ENCODE measurements around the gene BSCL2. TPM values are rescaled to one million over a fixed set of nuclear protein-coding genes. Genes with fewer than 3 reads are reported as not detected.
A peak's percentile ranks its signal among the peaks of the same experiment; 100 is the strongest.

The BSCL2 gene
- total and polyA plus RNA-seq, 2 of the 13 experiments (the other 11 are each of a cell fraction or from before 2014, with no cell fraction given): 19.5 to 21.1 TPM

DNA sequence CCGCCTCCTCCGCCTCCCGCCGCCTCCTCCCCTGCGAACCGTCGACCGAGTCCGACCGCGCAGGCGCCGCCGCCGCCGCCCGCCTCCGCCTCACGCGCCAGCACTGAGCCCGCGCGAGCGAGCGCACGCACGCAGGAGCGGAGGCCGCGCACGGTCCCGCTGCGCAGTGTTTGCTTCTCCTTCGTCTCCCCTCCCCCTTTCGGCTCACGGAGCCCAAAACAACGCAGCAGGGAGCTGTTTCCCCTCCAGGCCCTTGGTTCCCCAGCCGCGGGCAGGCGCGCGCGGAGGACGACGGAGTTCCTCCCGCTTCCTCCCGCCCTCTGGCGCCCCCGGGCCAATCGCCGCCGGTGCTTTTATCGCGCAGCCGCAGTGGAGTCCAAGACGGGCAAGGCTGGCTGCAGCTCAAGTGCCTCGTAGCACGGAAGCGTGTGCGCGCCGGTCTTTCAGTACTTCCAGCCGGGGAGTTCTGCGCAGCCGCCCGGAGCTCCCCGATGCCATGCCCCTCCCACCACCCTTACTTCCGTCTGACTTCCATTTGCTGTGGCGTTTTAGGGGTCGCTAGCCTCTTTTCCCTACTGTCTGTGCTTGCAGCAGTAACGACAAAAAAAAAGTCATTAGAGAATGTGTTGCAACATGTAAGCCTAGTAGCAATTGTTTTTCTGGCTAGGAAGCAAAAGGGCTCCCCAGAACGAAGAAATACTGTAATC lies 20.1 kb upstream of the BSCL2 start, which contains the start of gene HNRNPUL2 (continued):
- TF ChIP-seq, protein P1, sequence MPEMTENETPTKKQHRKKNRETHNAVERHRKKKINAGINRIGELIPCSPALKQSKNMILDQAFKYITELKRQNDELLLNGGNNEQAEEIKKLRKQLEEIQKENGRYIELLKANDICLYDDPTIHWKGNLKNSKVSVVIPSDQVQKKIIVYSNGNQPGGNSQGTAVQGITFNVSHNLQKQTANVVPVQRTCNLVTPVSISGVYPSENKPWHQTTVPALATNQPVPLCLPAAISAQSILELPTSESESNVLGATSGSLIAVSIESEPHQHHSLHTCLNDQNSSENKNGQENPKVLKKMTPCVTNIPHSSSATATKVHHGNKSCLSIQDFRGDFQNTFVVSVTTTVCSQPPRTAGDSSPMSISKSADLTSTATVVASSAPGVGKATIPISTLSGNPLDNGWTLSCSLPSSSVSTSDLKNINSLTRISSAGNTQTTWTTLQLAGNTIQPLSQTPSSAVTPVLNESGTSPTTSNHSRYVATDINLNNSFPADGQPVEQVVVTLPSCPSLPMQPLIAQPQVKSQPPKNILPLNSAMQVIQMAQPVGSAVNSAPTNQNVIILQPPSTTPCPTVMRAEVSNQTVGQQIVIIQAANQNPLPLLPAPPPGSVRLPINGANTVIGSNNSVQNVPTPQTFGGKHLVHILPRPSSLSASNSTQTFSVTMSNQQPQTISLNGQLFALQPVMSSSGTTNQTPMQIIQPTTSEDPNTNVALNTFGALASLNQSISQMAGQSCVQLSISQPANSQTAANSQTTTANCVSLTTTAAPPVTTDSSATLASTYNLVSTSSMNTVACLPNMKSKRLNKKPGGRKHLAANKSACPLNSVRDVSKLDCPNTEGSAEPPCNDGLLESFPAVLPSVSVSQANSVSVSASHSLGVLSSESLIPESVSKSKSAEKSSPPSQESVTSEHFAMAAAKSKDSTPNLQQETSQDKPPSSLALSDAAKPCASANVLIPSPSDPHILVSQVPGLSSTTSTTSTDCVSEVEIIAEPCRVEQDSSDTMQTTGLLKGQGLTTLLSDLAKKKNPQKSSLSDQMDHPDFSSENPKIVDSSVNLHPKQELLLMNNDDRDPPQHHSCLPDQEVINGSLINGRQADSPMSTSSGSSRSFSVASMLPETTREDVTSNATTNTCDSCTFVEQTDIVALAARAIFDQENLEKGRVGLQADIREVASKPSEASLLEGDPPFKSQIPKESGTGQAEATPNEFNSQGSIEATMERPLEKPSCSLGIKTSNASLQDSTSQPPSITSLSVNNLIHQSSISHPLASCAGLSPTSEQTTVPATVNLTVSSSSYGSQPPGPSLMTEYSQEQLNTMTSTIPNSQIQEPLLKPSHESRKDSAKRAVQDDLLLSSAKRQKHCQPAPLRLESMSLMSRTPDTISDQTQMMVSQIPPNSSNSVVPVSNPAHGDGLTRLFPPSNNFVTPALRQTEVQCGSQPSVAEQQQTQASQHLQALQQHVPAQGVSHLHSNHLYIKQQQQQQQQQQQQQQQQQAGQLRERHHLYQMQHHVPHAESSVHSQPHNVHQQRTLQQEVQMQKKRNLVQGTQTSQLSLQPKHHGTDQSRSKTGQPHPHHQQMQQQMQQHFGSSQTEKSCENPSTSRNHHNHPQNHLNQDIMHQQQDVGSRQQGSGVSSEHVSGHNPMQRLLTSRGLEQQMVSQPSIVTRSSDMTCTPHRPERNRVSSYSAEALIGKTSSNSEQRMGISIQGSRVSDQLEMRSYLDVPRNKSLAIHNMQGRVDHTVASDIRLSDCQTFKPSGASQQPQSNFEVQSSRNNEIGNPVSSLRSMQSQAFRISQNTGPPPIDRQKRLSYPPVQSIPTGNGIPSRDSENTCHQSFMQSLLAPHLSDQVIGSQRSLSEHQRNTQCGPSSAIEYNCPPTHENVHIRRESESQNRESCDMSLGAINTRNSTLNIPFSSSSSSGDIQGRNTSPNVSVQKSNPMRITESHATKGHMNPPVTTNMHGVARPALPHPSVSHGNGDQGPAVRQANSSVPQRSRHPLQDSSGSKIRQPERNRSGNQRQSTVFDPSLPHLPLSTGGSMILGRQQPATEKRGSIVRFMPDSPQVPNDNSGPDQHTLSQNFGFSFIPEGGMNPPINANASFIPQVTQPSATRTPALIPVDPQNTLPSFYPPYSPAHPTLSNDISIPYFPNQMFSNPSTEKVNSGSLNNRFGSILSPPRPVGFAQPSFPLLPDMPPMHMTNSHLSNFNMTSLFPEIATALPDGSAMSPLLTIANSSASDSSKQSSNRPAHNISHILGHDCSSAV (CRISPR knock-in tag; IDR thresholded peaks at IDR 0.05; ENCODE audit: borderline replicate concordance): no peak
- peak; percentile 50; the same call in 1 of the 2 replicates for TF ChIP-seq SP5 (CRISPR knock-in tag; IDR thresholded peaks at IDR 0.05; ENCODE audit: borderline replicate concordance, low read depth)
- no peak for TF ChIP-seq NCOA5 (CRISPR knock-in tag; IDR thresholded peaks at IDR 0.05)
- TF ChIP-seq IRF2 (CRISPR knock-in tag; IDR thresholded peaks at IDR 0.05): peak; percentile 90
- TF ChIP-seq ZNF205 (CRISPR knock-in tag; IDR thresholded peaks at IDR 0.05): 0 out of 2 replicates have a peak, but pooled peaks have one; percentile 61
- no peak for TF ChIP-seq BCL6 (CRISPR knock-in tag; IDR thresholded peaks at IDR 0.05)
- TF ChIP-seq ZSCAN31 (CRISPR knock-in tag; IDR thresholded peaks at IDR 0.05; ENCODE audit: low read depth): peak; percentile 75; the same call in 1 of the 2 replicates
- TF ChIP-seq, protein P2, sequence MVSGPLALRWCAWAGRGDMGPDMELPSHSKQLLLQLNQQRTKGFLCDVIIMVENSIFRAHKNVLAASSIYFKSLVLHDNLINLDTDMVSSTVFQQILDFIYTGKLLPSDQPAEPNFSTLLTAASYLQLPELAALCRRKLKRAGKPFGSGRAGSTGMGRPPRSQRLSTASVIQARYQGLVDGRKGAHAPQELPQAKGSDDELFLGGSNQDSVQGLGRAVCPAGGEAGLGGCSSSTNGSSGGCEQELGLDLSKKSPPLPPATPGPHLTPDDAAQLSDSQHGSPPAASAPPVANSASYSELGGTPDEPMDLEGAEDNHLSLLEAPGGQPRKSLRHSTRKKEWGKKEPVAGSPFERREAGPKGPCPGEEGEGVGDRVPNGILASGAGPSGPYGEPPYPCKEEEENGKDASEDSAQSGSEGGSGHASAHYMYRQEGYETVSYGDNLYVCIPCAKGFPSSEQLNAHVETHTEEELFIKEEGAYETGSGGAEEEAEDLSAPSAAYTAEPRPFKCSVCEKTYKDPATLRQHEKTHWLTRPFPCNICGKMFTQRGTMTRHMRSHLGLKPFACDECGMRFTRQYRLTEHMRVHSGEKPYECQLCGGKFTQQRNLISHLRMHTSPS (CRISPR knock-in tag; IDR thresholded peaks at IDR 0.05; ENCODE audit: low read depth): peak; percentile 71; the same call in 1 of the 2 replicates
- peak; percentile 87; the same call in 1 of the 2 replicates for TF ChIP-seq HOXD1 (CRISPR knock-in tag; IDR thresholded peaks at IDR 0.05)
- no peak for TF ChIP-seq PCBP2 (optimal IDR thresholded peaks at IDR 0.05; ENCODE audit: low read depth, low read length, poor library complexity, severe bottlenecking)
- TF ChIP-seq ZFP37 (CRISPR knock-in tag; IDR thresholded peaks at IDR 0.05; ENCODE audit: borderline replicate concordance): peak; percentile 65; the same call in 1 of the 2 replicates
- no peak; the same call in 1 of the 2 replicates for TF ChIP-seq RARA (CRISPR knock-in tag; IDR thresholded peaks at IDR 0.05)
- TF ChIP-seq, protein P3, sequence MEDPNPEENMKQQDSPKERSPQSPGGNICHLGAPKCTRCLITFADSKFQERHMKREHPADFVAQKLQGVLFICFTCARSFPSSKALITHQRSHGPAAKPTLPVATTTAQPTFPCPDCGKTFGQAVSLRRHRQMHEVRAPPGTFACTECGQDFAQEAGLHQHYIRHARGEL (CRISPR knock-in tag; IDR thresholded peaks at IDR 0.05): no peak
- TF ChIP-seq CENPT (CRISPR knock-in tag; IDR thresholded peaks at IDR 0.05; ENCODE audit: low read depth): peak; percentile 95
- peak; percentile 56 for TF ChIP-seq GABPA (IDR thresholded peaks at IDR 0.05; ENCODE audit: low read depth, low read length)
- peak; percentile 81 for TF ChIP-seq GABPA (CRISPR knock-in tag; IDR thresholded peaks at IDR 0.05; ENCODE audit: low read depth)
- TF ChIP-seq SRY (CRISPR knock-in tag; IDR thresholded peaks at IDR 0.05): peak; percentile 95
- no peak for TF ChIP-seq ADNP (CRISPR knock-in tag; IDR thresholded peaks at IDR 0.05)
- TF ChIP-seq TEAD2 (CRISPR knock-in tag; IDR thresholded peaks at IDR 0.05): no peak
- TF ChIP-seq HES4 (CRISPR knock-in tag; IDR thresholded peaks at IDR 0.05; ENCODE audit: borderline replicate concordance): peak; percentile 99
- TF ChIP-seq DPF2 (CRISPR knock-in tag; IDR thresholded peaks at IDR 0.05; ENCODE audit: borderline replicate concordance, low read depth): no peak

Measured in HepG2 (cell line).